ENCODE measurements around the gene NBEA. TPM values are rescaled to one million over a fixed set of nuclear protein-coding genes. Genes with fewer than 3 reads are reported as not detected.

Gene NBEA
- total RNA-seq, 2 experiments from 2014 or later = 0.18 to 0.20 TPM

- Mint-ChIP-seq H3K36me3 (ENCODE audit: low read depth) (no peaks in the 10 kb centered on the region), H3K4me1 (no peaks in the 10 kb centered on the region), H3K4me3 (no peak overlapping the region), H3K27me3 (no peaks in the 10 kb centered on the region), H3K27ac (no peak overlapping the region), H3K9me3 (peaks cover 8% of the 10 kb centered on the region)
- no peak for DNase-seq
- ChIA-PET POLR2A (no interaction called here), CTCF (no interaction called here)
These were observed 764.2 kb downstream of the NBEA start for GRCh38 chr13:35706281-35706680.

- CTCF ChIA-PET = no interaction called here
- no peak for DNase-seq
- Mint-ChIP-seq H3K27ac (no peak overlapping the region), H3K4me1 (no peaks in the 10 kb centered on the region), H3K9me3 (peaks cover 8% of the 10 kb centered on the region), H3K27me3 (no peaks in the 10 kb centered on the region), H3K36me3 (ENCODE audit: low read depth) (no peaks in the 10 kb centered on the region), H3K4me3 (no peak overlapping the region)
- POLR2A ChIA-PET = no interaction called here
These were observed 764.7 kb downstream of the NBEA start for GRCh38 chr13:35706721-35707120.

- no peak overlapping the region for H3K27ac Mint-ChIP-seq
- no peak for DNase-seq
- no peaks in the 10 kb centered on the region for H3K9me3 Mint-ChIP-seq
- CTCF ChIA-PET = no interaction called here
- no peaks in the 10 kb centered on the region for H3K27me3 Mint-ChIP-seq
- no peaks in the 10 kb centered on the region for H3K36me3 Mint-ChIP-seq (ENCODE audit: low read depth)
- no peaks in the 10 kb centered on the region for H3K4me1 Mint-ChIP-seq
- POLR2A ChIA-PET = no interaction called here
- H3K4me3 Mint-ChIP-seq = no peak overlapping the region
These were observed 769.8 kb downstream of the NBEA start for GRCh38 chr13:35711909-35712308.

- no peak overlapping the region for H3K4me3 Mint-ChIP-seq
- CTCF ChIA-PET = no interaction called here
These were observed 771.1 kb downstream of the NBEA start for GRCh38 chr13:35712907-35713761.

GRCh38 chr13:35714121-35714520, 772.1 kb downstream of the NBEA start:
- H3K27ac Mint-ChIP-seq = no peak overlapping the region
- H3K9me3 Mint-ChIP-seq = no peaks in the 10 kb centered on the region
- ChIA-PET CTCF (no interaction called here), POLR2A (no interaction called here)
- no peaks in the 10 kb centered on the region for H3K27me3 Mint-ChIP-seq
- H3K4me3 Mint-ChIP-seq = no peak overlapping the region
- DNase-seq = no peak
- no peaks in the 10 kb centered on the region for H3K36me3 Mint-ChIP-seq (ENCODE audit: low read depth)
- no peaks in the 10 kb centered on the region for H3K4me1 Mint-ChIP-seq

More at GRCh38 chr13:35712907-35713761, 771.1 kb downstream of the NBEA start:
- no peak for DNase-seq
- Mint-ChIP-seq H3K36me3 (ENCODE audit: low read depth) (no peaks in the 10 kb centered on the region), H3K27ac (no peak overlapping the region), H3K27me3 (no peaks in the 10 kb centered on the region), H3K9me3 (no peaks in the 10 kb centered on the region), H3K4me1 (no peaks in the 10 kb centered on the region)
- POLR2A ChIA-PET = no interaction called here

GRCh38 chr13:35714588-35715377, 772.7 kb downstream of the NBEA start:
- Mint-ChIP-seq H3K27ac (no peak overlapping the region), H3K4me3 (no peak overlapping the region), H3K9me3 (no peaks in the 10 kb centered on the region), H3K36me3 (ENCODE audit: low read depth) (no peaks in the 10 kb centered on the region), H3K4me1 (no peaks in the 10 kb centered on the region), H3K27me3 (no peaks in the 10 kb centered on the region)
- ChIA-PET POLR2A (no interaction called here), CTCF (no interaction called here)
- no peak for DNase-seq

- no peaks in the 10 kb centered on the region for H3K27me3 Mint-ChIP-seq
- H3K9me3 Mint-ChIP-seq = no peaks in the 10 kb centered on the region
- ChIA-PET POLR2A (no interaction called here), CTCF (no interaction called here)
- no peaks in the 10 kb centered on the region for H3K4me1 Mint-ChIP-seq
- H3K36me3 Mint-ChIP-seq (ENCODE audit: low read depth) = no peaks in the 10 kb centered on the region
- no peak overlapping the region for H3K27ac Mint-ChIP-seq
- DNase-seq = no peak
- no peak overlapping the region for H3K4me3 Mint-ChIP-seq
These were observed 774.1 kb downstream of the NBEA start for GRCh38 chr13:35716186-35716585.

- H3K4me1 Mint-ChIP-seq = no peaks in the 10 kb centered on the region
- H3K9me3 Mint-ChIP-seq = no peaks in the 10 kb centered on the region
- H3K4me3 Mint-ChIP-seq = no peak overlapping the region
- no peaks in the 10 kb centered on the region for H3K27me3 Mint-ChIP-seq
- no peak overlapping the region for H3K27ac Mint-ChIP-seq
- ChIA-PET CTCF (no interaction called here), POLR2A (no interaction called here)
- no peak for DNase-seq
- H3K36me3 Mint-ChIP-seq (ENCODE audit: low read depth) = no peaks in the 10 kb centered on the region
These were observed 774.7 kb downstream of the NBEA start for GRCh38 chr13:35716729-35717128.

- no peaks in the 10 kb centered on the region for H3K27me3 Mint-ChIP-seq
- H3K27ac Mint-ChIP-seq = no peak overlapping the region
- H3K9me3 Mint-ChIP-seq = no peaks in the 10 kb centered on the region
- DNase-seq = no peak
- no peaks in the 10 kb centered on the region for H3K4me1 Mint-ChIP-seq
- H3K36me3 Mint-ChIP-seq (ENCODE audit: low read depth) = no peaks in the 10 kb centered on the region
- ChIA-PET POLR2A (no interaction called here), CTCF (no interaction called here)
- H3K4me3 Mint-ChIP-seq = no peak overlapping the region
These were observed 776.0 kb downstream of the NBEA start for GRCh38 chr13:35718084-35718483.

GRCh38 chr13:35720290-35720689, 778.2 kb downstream of the NBEA start:
- ChIA-PET CTCF (no interaction called here), POLR2A (no interaction called here)
- no peaks in the 10 kb centered on the region for H3K9me3 Mint-ChIP-seq
- H3K36me3 Mint-ChIP-seq (ENCODE audit: low read depth) = no peaks in the 10 kb centered on the region
- no peak for DNase-seq
- no peak overlapping the region for H3K4me3 Mint-ChIP-seq
- no peak overlapping the region for H3K27ac Mint-ChIP-seq
- no peaks in the 10 kb centered on the region for H3K4me1 Mint-ChIP-seq
- H3K27me3 Mint-ChIP-seq = no peaks in the 10 kb centered on the region

GRCh38 chr13:35720690-35721554, 778.9 kb downstream of the NBEA start:
- Mint-ChIP-seq H3K36me3 (ENCODE audit: low read depth) (no peaks in the 10 kb centered on the region), H3K9me3 (no peaks in the 10 kb centered on the region), H3K27me3 (no peaks in the 10 kb centered on the region), H3K4me3 (no peak overlapping the region), H3K27ac (no peak overlapping the region), H3K4me1 (no peaks in the 10 kb centered on the region)
- ChIA-PET CTCF (interaction anchor here (1.6 kb wide), 1 partner anchor 68 kb away, joined by 3 read pairs; no protein-coding TSS in a partner anchor), POLR2A (no interaction called here)
- DNase-seq = peak; percentile 26
